CD4-positive, alpha-beta T cell treated with Interleukin-15 for 4 hours (primary cell): ENCODE data around the gene IZUMO3.
"Not testable (repeated sequence)": the region's sequence is repeated elsewhere in the genome, so short reads cannot be mapped to it uniquely, and the experiment has no call there.

ENCODE experiments used
- DNase-seq: peaks from one replicate; pipeline ENCODE4 v3.0.0-alpha.2; 2020; ENCODE audit warnings: low spot score

IZUMO3 gene, protein sequence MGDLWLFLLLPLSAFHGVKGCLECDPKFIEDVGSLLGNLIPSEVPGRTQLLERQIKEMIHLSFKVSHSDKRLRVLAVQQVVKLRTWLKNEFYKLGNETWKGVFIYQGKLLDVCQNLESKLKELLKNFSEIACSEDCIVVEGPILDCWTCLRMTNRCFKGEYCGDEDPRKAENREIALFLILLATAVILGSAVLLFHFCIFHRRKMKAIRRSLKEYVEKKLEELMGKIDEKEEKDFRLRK

GRCh38 chr9:24545847-24546522, at the start of gene IZUMO3:
TSS of gene IZUMO3 (minus strand) at chr9:24545897. CDS start at chr9:24545649, 248 bp downstream.
- no peak for DNase-seq

DNA sequence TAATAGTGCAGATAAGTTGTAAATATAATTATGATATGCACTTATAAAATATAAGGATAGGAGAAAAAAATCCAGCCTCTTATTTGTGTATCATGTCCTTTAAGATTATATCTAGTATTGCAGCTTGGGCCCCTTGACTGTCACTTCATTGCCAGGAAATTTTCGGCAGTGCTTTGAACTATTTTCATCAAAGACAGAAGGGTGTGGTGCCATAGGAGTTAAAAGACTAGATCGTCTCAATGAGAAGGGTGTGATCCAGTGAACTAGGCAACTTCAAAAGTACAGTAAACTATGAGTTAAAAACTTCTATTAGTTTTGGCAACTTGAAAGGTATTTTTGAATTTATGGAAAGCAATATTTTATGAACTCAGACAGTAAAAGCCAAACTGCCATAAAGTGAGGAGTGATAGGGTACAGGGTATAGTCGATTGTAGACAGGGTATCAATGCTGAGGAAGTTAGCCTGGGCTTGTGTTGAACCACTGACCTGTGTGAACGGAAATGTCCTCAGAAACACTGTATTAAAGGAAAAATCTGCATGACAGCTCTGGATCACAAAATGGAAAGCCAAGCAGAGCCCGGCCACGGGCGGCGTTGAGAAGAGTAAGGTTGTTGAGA, 48.6 kb upstream of the IZUMO3 start:
- no peak for DNase-seq

DNA sequence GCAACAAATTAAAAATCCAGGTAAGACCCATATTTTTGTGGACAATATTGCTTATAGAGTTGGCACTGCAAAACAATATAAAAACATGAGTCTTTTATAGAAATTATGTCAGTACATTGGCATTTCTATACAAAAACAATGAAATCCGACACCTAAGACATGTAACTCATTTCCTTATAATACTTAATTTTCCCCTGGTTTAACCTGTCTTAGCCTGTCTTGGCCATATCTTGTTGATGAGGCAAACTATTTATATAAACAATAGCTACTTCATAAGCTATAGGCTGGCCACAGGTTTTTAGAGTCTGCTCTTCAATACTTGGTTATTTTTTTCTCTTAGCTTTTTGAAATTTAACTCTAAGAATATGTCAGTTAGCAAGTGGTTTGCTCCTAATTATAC, 44.7 kb upstream of the IZUMO3 start:
- DNase-seq = no peak

DNA sequence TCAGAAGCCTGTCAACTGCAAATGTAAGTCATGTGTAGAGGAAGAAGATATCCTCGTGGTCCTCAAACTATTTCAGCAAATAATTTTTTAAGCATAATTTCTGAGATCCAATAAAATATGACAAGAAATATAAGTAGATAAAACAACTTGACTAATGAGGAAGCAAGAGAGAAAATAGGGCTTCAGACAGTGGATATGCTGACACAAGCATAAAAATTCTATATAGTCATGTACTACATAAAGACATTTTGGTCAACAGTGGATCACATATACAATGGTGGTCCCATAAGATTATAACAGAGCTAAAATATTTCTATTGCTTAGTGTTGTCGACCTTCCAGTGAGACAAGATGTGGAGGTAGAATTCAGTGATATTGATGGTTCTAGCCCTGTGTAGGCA, 42.2 kb upstream of the IZUMO3 start:
- no peak for DNase-seq

GRCh38 chr9:24582146-24583126, 36.7 kb upstream of the IZUMO3 start:
- DNase-seq = no peak

DNA sequence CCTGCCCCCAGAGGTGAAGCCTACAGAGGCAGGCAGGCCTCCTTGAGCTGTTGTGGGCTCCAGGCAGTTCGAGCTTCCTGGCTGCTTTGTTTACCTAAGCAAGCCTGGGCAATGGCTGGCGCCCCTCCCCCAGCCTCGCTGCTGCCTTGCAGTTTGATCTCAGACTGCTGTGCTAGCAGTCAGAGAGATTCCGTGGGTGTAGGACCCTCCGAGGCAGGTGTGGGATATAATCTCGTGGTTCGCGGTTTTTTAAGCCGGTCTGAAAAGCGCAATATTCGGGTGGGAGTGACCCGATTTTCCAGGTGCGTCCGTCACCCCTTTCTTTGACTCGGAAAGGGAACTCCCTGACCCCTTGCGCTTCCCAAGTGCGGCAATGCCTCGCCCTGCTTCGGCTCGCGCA, 34.3 kb upstream of the IZUMO3 start:
- DNase-seq = not testable (repeated sequence)

DNA sequence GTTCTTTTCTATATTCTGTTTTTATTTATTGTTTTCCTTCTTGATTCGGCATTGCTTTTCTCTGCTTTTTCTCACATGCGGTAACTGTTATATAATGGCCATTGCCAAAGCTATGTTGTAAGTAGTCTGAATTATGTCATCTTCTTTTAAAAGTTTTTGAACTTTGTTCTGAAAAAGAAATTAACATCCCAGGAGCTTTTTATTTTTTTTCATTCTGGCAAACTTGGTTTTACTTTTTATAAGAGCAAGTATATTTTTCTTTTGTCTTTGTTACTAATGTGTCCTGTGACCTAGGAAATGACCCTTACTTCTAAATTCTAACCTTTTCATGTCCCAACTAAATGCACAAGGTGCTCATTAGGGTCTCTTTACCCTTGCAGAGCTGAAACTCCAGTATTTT, 26.7 kb upstream of the IZUMO3 start:
- no peak for DNase-seq

GRCh38 chr9:24561957-24562356, 16.3 kb upstream of the IZUMO3 start:
- no peak for DNase-seq

- DNase-seq = no peak
Measured at GRCh38 chr9:24553183-24553552, 7.5 kb upstream of the IZUMO3 start.

DNA sequence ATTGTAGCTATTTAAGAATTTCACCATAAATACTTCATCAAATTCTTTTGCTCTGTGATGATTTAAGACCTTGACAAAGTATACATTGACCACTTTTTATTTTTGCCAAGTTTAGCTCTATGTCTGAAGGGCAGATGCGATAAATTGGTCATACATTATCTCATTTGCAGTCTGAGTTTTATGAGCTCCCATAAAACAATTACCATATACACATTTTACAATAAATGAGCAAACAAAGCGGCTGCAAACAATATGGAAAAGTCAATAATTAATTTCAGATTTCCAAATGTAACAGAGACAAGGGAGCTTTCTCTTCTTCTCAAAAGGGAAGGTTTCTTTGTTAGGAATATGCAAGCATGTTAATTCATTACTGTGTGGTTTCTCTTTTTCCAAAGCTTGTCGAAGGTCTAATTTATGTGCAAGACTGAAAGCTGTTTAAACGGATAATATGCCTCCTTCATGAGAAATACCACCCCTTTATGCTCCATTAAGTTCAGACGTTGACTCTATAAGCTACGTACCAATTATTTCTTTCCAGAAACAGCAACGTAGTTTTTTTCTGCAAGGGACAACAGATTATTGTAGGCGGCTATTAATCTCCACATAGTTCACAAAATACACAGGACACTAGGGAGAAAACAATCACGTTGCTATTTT, 7.0 kb upstream of the IZUMO3 start:
- no peak for DNase-seq

- no peak for DNase-seq
Measured at GRCh38 chr9:24545285-24545684, 412 bp downstream of the IZUMO3 start.

DNA sequence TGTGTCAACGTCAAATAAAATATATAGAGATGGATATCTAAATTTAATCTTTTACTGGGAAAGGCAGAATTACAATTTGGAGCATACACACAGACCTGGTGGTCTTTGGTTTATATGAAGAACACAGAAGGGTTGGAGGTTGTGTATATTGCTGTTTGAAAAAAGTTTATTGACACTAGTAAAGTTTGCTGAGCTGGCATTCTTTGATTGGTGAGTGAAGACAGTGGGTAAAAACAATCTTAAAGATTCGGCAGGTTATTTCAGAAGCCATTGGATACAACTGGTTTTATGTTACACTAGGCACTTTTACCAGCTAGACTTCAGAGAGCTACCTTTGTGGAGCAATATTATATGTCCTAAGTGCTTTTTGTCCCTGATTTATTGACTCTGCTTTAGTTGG, 27.2 kb downstream of the IZUMO3 start:
- no peak for DNase-seq

DNA sequence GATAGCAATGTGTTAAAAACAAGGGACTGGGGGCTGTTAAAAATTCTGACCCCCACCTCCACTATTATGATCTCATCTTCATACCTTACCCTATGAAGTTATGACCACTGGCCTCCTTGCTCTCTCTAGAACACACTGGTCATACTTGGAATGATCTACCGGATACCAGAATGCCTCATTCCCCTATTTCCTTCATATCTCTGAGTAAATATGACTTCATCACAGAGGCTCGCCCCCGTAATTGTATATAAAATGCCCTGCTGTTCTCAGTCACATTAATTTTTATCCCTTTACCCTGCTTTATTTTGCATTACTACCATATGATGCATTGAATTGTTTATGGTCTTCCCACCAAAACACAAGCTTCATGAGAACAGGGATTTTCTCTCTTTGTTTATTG, 29.2 kb downstream of the IZUMO3 start:
- DNase-seq = no peak

GRCh38 chr9:24509850-24510249, 35.8 kb downstream of the IZUMO3 start:
- DNase-seq = no peak

GRCh38 chr9:24504521-24504920, 41.2 kb downstream of the IZUMO3 start:
- DNase-seq = no peak

GRCh38 chr9:24502206-24502937, 43.3 kb downstream of the IZUMO3 start:
- DNase-seq = no peak

DNA sequence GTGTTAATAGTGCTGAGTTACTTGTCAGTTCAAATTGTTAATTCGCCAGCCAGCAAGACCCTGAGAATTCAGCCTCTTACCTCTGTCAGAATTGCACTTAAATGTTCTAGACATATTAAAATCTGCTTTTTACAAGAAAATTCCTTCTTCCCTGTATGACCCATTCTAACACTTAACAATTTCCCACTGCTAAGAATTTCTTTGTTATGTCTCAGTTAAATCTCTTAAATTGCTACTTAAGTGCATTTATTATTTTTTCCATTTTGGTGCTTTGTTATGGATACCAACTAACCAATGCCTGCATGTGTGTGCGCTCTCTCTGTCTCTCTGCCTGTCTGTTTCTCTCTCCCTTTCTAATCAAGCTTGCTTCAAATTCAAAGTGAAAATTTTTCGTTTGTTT, 44.9 kb downstream of the IZUMO3 start:
- no peak for DNase-seq

DNA sequence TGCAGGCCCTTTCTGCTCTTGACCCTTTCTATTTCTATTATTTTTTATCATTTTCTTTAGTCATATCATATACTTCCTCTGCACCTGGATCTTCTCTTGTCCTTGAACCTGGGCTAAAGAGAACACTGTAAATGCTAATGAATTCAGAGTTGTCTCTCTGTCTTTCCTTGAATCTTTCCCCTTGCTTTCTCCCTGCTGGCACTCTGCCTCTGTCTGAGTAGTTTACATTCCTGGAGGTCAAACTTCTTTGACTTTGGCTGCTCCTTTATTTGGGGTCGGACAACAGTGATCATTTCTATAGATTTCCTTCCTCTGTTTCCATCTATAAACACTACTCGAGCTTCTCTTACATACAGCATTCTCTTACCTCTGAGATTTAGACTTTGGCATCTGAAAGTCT, 47.1 kb downstream of the IZUMO3 start:
- no peak for DNase-seq

DNA sequence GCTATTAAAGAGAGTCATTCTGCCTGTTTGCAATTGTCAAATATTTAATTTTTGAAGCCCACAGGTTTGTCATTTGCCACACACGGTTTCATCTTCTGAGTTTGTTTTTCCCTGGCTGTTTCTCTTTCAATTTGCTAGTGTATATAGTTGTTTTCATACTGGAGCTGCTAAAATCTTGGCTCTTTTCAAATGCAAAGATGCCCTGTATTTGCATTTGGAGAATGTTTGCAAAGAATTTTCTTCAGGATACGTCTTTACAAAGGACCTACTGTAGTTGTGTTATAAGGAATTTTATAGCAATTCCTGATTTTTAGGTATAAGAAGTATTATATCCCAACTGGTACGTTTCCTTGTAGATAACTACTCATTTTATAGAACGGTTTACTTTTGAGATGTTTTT, 48.0 kb downstream of the IZUMO3 start:
- DNase-seq = no peak
